Testis (tissue), 3 donors: ENCODE results near the gene PLIN4. TPM values are rescaled to one million over a fixed set of nuclear protein-coding genes. Genes with fewer than 3 reads are reported as not detected.

Source experiments
- DNase-seq: peaks from one replicate; pipeline ENCODE4 v3.0.0-alpha.2; 2019
- H3K27ac ChIP-seq, 2 donors: fragments of 200-600 bp; sonication (generic); one replicate each; pipeline ENCODE4 v1.5.1; 2019
- H3K27me3 ChIP-seq: fragments of 200-600 bp; sonication (generic); one replicate; pipeline ENCODE4 v1.5.1; 2019
- H3K36me3 ChIP-seq: fragments of 200-600 bp; sonication (generic); one replicate; pipeline ENCODE4 v1.5.1; 2017; ENCODE audit warnings: low read depth; ENCODE audit errors: missing control alignments
- H3K4me1 ChIP-seq: fragments of 200-600 bp; sonication (generic); one replicate; pipeline ENCODE4 v1.5.1; 2019
- H3K4me3 ChIP-seq, 2 donors: fragments of 200-600 bp; sonication (generic); one replicate each; pipeline ENCODE4 v1.5.1; 2017 to 2019
- H3K9me3 ChIP-seq: fragments of 200-600 bp; sonication (generic); one replicate; pipeline ENCODE4 v1.5.1; 2017
- CTCF ChIP-seq, 3 experiments: fragments of 450-650 bp in 2 of 3; fragments of 200-600 bp in 1 of 3; sonication (generic) in 1 of 3; IDR thresholded peaks; one replicate each; pipeline ENCODE4 v1.5.1; 2016 to 2019; ENCODE audit warnings: antibody characterized with exemption in 3 of 3, mild to moderate bottlenecking in 2 of 3, moderate library complexity in 1 of 3
- POLR2A ChIP-seq: fragments of 450-650 bp; IDR thresholded peaks from one replicate; pipeline ENCODE4 v1.6.1; 2017; ENCODE audit warnings: antibody characterized with exemption, mild to moderate bottlenecking, moderate library complexity
- WGBS, 2 donors: methylation state at CpG; one replicate each; pipeline ENCODE4 v1.1.5; 2018; 5-methylcytosine and 5-hydroxymethylcytosine counted together
- intact Hi-C: fragments of 100-400 bp; cut with DNase I; formaldehyde crosslinking; loops from one replicate; pipeline ENCODE4 v1.15.1; 2023; ENCODE audit warnings: low total_unique reads
- polyA plus RNA-seq: library from polyadenylated mRNA; stranded (reverse); fragments of 350-450 nt; fragmentation: Illumina TruSeq; extraction: RNeasy Lipid Tissue Mini Kit (QIAGEN cat#74804); gene quantifications from one replicate; pipeline ENCODE4 v1.2.3, GENCODE V29; 2014; ENCODE audit warnings: low read depth, low replicate concordance; ENCODE audit not compliant: insufficient read depth
- total RNA-seq, 2 donors: library from RNA; depleted of rRNA; stranded (reverse); fragments of >200 nt; gene quantifications; one replicate each; pipeline ENCODE4 v1.2.3, GENCODE V29; 2016

The PLIN4 gene
- total and polyA plus RNA-seq, 3 donors from 2014 or later = 2.8 to 4.0 (median 3.7) TPM

GRCh38 chr19:4487572-4487971, 30.7 kb downstream of the PLIN4 start:
- no peak for TF ChIP-seq CTCF (IDR thresholded peaks at IDR 0.05)
- no peak for TF ChIP-seq POLR2A
- H3K4me3 ChIP-seq = no peak overlapping the region
- H3K27ac ChIP-seq = no peak overlapping the region
- DNase-seq = no peak
- H3K36me3 ChIP-seq = no peaks in the 10 kb centered on the region
- no peaks in the 10 kb centered on the region for H3K4me1 ChIP-seq
- 88 to 89% methylated on average over 9 to 11 of the region's 11 CpGs for WGBS, 2 donors
- H3K9me3 ChIP-seq = no peaks in the 10 kb centered on the region
- H3K27me3 ChIP-seq = no peaks in the 10 kb centered on the region
- intact Hi-C loops = no loop called here

- no peak for DNase-seq
- 69 to 72% methylated on average over 17 to 19 of the region's 19 CpGs for WGBS, 2 donors
- Histone ChIP-seq H3K4me1 (no peaks in the 10 kb centered on the region), H3K36me3 (no peaks in the 10 kb centered on the region), H3K4me3 (no peak overlapping the region), H3K27me3 (no peaks in the 10 kb centered on the region), H3K27ac (no peak overlapping the region), H3K9me3 (no peaks in the 10 kb centered on the region)
- TF ChIP-seq CTCF (IDR thresholded peaks at IDR 0.05) = no peak
- TF ChIP-seq POLR2A = no peak
- intact Hi-C loops = no loop called here
These were observed 34.9 kb downstream of the PLIN4 start for GRCh38 chr19:4483385-4483784.

GRCh38 chr19:4482721-4483364, 35.4 kb downstream of the PLIN4 start:
- H3K27me3 ChIP-seq = no peaks in the 10 kb centered on the region
- DNase-seq = no peak
- 71 to 74% methylated on average over 29 to 35 of the region's 35 CpGs for WGBS, 2 donors
- no peak overlapping the region for H3K4me3 ChIP-seq
- no peaks in the 10 kb centered on the region for H3K4me1 ChIP-seq
- H3K9me3 ChIP-seq = no peaks in the 10 kb centered on the region
- no peak for TF ChIP-seq CTCF (IDR thresholded peaks at IDR 0.05)
- TF ChIP-seq POLR2A = no peak
- intact Hi-C loops = no loop called here
- H3K27ac ChIP-seq = no peak overlapping the region
- no peaks in the 10 kb centered on the region for H3K36me3 ChIP-seq

- TF ChIP-seq CTCF (IDR thresholded peaks at IDR 0.05) = no peak
- TF ChIP-seq POLR2A = no peak
- no peaks in the 10 kb centered on the region for H3K9me3 ChIP-seq
- no peak overlapping the region for H3K27ac ChIP-seq
- H3K4me1 ChIP-seq = peaks cover 17% of the 10 kb centered on the region
- H3K27me3 ChIP-seq = no peaks in the 10 kb centered on the region
- intact Hi-C loops = no loop called here
- 80 to 89% methylated on average over 16 of the region's 16 CpGs for WGBS, 2 donors
- no peak overlapping the region for H3K4me3 ChIP-seq
- DNase-seq = no peak
- H3K36me3 ChIP-seq = no peaks in the 10 kb centered on the region
These were observed 41.1 kb downstream of the PLIN4 start for GRCh38 chr19:4477034-4477801.
